HEK293T (cell line): ENCODE data around the gene PLPPR1.

Experiments used
- CTCF ChIA-PET: fragments of 350-600 bp; formaldehyde crosslinking; extraction: SDS; loops from one replicate; lab custom pipeline; 2021; ENCODE audit warnings: antibody characterized with exemption, inconsistent platforms; lab: Yijun Ruan, JAX
- POLR2A ChIA-PET: fragments of 350-600 bp; formaldehyde crosslinking; extraction: SDS; loops from one replicate; lab custom pipeline; 2020; ENCODE audit warnings: antibody characterized with exemption, inconsistent platforms; lab: Yijun Ruan, JAX
- DNase-seq: peaks from one replicate; pipeline ENCODE4 v3.0.0; 2012; ENCODE audit warnings: mixed read lengths; ENCODE audit errors: extremely low spot score
- ARNT ChIP-seq: fragments of 450-650 bp; IDR thresholded peaks from 2 replicates; pipeline ENCODE4 v1.6.1; 2017; ENCODE audit warnings: mild to moderate bottlenecking
- BHLHE40 ChIP-seq: fragments of 450-650 bp; IDR thresholded peaks from 2 replicates; pipeline ENCODE4 v1.6.1; 2016; ENCODE audit warnings: mild to moderate bottlenecking, moderate library complexity, borderline replicate concordance
- CTBP1 ChIP-seq: fragments of 450-650 bp; IDR thresholded peaks from 2 replicates; pipeline ENCODE4 v1.6.1; 2016; ENCODE audit warnings: borderline replicate concordance
- ELF4 ChIP-seq: fragments of 450-650 bp; IDR thresholded peaks from 2 replicates; pipeline ENCODE4 v1.6.1; 2017; ENCODE audit warnings: antibody characterized with exemption
- FOXA1 ChIP-seq: fragments of 450-650 bp; IDR thresholded peaks from 2 replicates; pipeline ENCODE4 v1.6.1; 2016; ENCODE audit warnings: mild to moderate bottlenecking
- FOXK2 ChIP-seq: fragments of 450-650 bp; IDR thresholded peaks from 2 replicates; pipeline ENCODE4 v1.6.1; 2016; ENCODE audit warnings: mild to moderate bottlenecking
- FOXM1 ChIP-seq: fragments of 450-650 bp; IDR thresholded peaks from 2 replicates; pipeline ENCODE4 v1.6.1; 2017; ENCODE audit warnings: mild to moderate bottlenecking, borderline replicate concordance
- HDGF ChIP-seq: fragments of 450-650 bp; IDR thresholded peaks from 2 replicates; pipeline ENCODE4 v1.6.1; 2017; ENCODE audit warnings: antibody characterized with exemption, borderline replicate concordance
- L3MBTL2 ChIP-seq: fragments of 450-650 bp; conservative IDR thresholded peaks from 2 replicates; pipeline ENCODE4 v1.6.1; 2016; ENCODE audit warnings: mild to moderate bottlenecking
- LEF1 ChIP-seq: fragments of 450-650 bp; IDR thresholded peaks from 2 replicates; pipeline ENCODE4 v1.6.1; 2017; ENCODE audit warnings: mild to moderate bottlenecking, borderline replicate concordance
- NFRKB ChIP-seq: fragments of 450-650 bp; IDR thresholded peaks from 2 replicates; pipeline ENCODE4 v1.6.1; 2016; ENCODE audit warnings: mild to moderate bottlenecking, moderate library complexity
- PKNOX1 ChIP-seq: fragments of 450-650 bp; IDR thresholded peaks from 2 replicates; pipeline ENCODE4 v1.6.1; 2016
- SP1 ChIP-seq: fragments of 450-650 bp; IDR thresholded peaks from 2 replicates; pipeline ENCODE4 v1.6.1; 2017
- SUZ12 ChIP-seq: fragments of 450-650 bp; IDR thresholded peaks from 2 replicates; pipeline ENCODE4 v1.6.1; 2016; ENCODE audit warnings: mild to moderate bottlenecking
- TARDBP ChIP-seq: fragments of 450-650 bp; IDR thresholded peaks from 2 replicates; pipeline ENCODE4 v1.6.1; 2016
- ZNF384 ChIP-seq: fragments of 450-650 bp; IDR thresholded peaks from 2 replicates; pipeline ENCODE4 v1.6.1; 2016

PLPPR1 gene

GRCh38 chr9:101065930-101066329, 37.4 kb downstream of the PLPPR1 start:
- TF ChIP-seq HDGF: no peak
- no peak for DNase-seq
- ChIA-PET POLR2A (no interaction called here), CTCF (no interaction called here)

GRCh38 chr9:101068696-101069095, 40.2 kb downstream of the PLPPR1 start:
- no peak for TF ChIP-seq TARDBP
- TF ChIP-seq SUZ12: no peak
- TF ChIP-seq L3MBTL2: no peak
- TF ChIP-seq SP1: no peak
- no peak for TF ChIP-seq ARNT
- TF ChIP-seq PKNOX1: no peak
- no peak for TF ChIP-seq NFRKB
- no peak for TF ChIP-seq FOXK2
- TF ChIP-seq BHLHE40: no peak
- TF ChIP-seq CTBP1: no peak
- no peak for TF ChIP-seq ZNF384
- no peak for TF ChIP-seq HDGF
- CTCF ChIA-PET: no interaction called here
- POLR2A ChIA-PET: no interaction called here
- DNase-seq: no peak

- TF ChIP-seq ARNT (no peak), FOXM1 (no peak), TARDBP (no peak), HDGF (no peak), NFRKB (no peak), L3MBTL2 (no peak), PKNOX1 (no peak), SUZ12 (no peak), ZNF384 (no peak), ELF4 (no peak), LEF1 (no peak), CTBP1 (no peak), FOXK2 (no peak), BHLHE40 (no peak), FOXA1 (no peak), SP1 (no peak)
- DNase-seq: no peak
- POLR2A ChIA-PET: no interaction called here
- CTCF ChIA-PET: no interaction called here
Measured at GRCh38 chr9:101072259-101072658, 43.7 kb downstream of the PLPPR1 start.

DNA sequence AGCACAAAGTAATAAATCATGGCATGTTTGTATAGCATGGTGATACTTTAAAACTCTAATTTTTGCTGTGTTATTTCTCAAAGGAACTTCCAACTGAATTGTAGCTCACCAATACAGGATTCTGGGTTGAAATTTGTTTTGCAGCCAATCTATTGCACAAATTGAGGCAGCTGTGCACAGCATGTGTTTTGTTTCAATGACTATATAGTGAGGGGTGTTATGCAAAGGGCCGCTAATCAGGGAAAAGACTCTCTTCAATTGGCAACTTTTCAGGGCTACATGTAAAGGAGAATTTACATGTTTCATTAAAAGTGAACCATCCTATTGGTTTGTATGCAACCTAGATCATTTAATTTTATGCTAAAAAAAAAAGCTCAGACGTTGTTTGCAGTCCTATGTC, 44.6 kb downstream of the PLPPR1 start:
- ChIA-PET CTCF (interaction anchor here (1.3 kb wide), 1 partner anchor 46 kb away, joined by 3 read pairs; no protein-coding TSS in a partner anchor), POLR2A (no interaction called here)
- no peak for DNase-seq
- TF ChIP-seq LEF1: no peak
- TF ChIP-seq FOXA1: no peak
- TF ChIP-seq ARNT: no peak
- TF ChIP-seq SUZ12: no peak
- TF ChIP-seq NFRKB: no peak
- TF ChIP-seq CTBP1: no peak
- TF ChIP-seq TARDBP: no peak
- TF ChIP-seq ELF4: no peak
- TF ChIP-seq ZNF384: no peak
- no peak for TF ChIP-seq BHLHE40
- TF ChIP-seq HDGF: no peak

GRCh38 chr9:101081641-101082040, 53.1 kb downstream of the PLPPR1 start:
- CTCF ChIA-PET: no interaction called here
- POLR2A ChIA-PET: no interaction called here
- TF ChIP-seq BHLHE40 (no peak), LEF1 (no peak), L3MBTL2 (no peak), HDGF (no peak), ZNF384 (no peak), ARNT (no peak), FOXK2 (no peak), CTBP1 (no peak), NFRKB (no peak), SP1 (no peak), TARDBP (no peak), PKNOX1 (no peak)
- no peak for DNase-seq

DNA sequence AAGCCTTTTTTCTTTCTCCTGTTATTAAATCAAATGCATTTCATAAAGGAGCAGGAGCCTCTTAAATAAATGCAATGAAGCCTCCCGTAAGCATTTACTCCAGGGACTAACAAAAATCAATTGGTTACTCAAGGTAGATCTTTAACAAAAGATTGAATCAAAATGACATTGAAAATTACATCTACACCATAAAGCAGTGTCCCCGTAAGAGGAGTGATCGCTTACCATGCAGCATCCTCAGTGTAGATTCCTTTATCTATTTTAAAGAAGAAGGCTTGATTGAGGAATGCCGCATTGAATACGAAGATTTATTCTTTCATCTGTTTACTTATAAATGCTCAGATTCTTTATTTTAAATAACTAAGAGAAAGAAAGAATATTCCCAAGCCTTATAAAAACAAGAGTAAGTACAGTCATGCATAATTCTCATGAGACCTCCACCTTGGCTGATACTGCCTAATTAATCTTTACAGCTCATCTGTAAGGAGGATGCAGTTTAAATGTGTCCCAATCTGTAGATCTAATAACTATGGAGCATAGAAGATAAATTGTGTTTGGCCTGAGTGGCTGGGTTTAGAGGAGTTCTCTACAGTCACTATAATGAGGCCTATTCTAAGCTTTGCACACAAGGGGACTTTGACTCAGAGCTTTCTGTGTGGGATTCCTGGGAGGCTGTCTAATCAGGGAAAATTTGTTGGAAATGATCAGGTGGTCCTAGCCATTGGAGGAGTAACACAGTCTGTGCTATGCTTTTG, 55.1 kb downstream of the PLPPR1 start:
- POLR2A ChIA-PET: no interaction called here
- TF ChIP-seq SUZ12 (no peak), PKNOX1 (no peak), FOXM1 (no peak), BHLHE40 (no peak), CTBP1 (no peak), L3MBTL2 (no peak), NFRKB (no peak), FOXA1 (no peak), SP1 (no peak)
- CTCF ChIA-PET: no interaction called here
- no peak for DNase-seq
